ENCODE measurements around the gene BBLN. TPM values are rescaled to one million over a fixed set of nuclear protein-coding genes. Genes with fewer than 3 reads are reported as not detected.

BBLN gene
- total RNA-seq, 1 donor from 2014 or later, result 26.3 TPM

DNA sequence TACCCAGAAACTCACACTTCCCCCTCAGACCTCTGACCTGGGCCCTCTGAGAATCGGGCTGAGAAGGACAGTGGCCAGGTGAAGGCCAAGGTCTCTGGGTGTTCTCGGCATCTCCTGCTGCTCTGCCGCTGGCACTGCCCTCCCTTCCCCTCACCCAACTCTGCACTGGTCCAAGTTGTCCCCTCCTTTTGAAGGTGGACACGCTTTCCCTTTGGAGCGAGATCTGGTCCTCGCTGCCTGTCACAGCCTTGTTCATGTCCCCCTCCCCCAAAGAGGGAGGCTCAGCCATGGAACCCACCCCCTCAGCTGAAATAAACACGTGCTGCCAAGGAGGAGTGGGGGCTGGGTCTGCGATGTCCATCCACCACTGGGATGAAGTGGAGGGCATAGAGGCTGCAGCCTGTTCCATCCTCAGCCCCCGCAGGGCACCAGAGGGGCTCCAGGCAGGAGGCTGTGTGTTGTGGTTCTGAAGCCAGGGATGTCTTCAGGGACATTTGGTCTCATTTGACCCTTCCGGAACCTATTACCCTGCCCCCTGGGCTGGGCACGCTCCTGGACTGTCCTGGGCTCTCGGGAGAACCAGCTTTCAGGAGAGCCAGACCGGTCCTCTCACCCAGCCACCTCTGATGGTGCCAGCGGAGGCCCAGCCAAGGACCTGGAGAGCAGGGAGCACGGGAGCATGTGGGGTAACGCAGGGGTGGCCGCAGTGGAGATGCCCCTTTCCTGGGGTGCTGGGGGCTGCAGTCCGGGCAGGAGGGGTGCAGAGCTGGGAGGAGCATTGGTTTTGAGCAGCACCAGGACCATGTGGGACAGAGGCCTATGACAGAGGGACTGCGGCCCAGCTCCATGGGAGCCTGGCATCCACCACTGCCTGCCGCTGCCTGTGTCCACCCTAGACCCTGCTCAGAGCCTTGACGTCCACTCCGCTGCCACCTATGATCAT lies 15.6 kb upstream of the BBLN start:
- no peak for DNase-seq (ENCODE audit: low read depth in 2 of 2)

DNA sequence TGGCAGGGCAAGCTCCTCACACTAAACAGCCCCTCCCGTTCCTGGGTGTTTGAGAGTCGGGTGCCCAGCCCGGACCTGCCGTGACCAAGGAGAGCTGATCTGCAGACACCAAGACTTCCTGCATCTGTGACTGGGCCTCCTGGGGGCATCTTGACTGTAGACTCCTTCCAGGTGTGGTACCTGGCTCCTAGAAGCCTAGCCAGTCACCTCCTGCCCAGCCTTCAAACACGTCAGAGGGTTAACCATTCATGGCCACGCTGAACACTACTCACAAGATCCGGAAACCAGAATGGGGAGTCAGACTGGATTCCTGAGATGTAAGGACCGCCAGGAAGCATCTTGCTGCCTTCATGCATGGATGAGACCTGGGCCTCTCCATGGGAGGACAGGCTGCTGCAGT lies 14.5 kb upstream of the BBLN start:
- no peak for DNase-seq (ENCODE audit: low read depth in 2 of 2)

DNA sequence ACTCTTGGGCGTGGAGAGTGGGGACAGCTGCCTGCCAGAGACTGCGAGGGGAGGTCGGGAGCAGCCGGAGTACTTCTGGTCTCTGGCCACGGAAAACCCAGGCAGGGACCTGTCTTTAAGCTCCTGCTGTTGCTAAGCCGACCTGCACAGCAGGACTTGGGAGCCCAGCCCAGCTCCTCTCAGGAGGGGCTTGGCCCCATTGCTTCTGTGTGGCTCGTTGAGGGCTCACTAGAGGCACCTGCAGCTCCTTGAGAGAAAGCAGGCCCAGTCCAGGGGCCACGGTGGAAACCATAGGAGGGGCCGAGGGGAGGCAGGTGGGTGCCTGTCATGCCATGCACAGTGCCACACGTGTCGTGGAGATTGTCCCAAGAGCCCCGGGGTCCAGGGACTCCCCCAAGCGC lies 14.1 kb upstream of the BBLN start:
- DNase-seq (ENCODE audit: low read depth in 2 of 2), result no peak

DNA sequence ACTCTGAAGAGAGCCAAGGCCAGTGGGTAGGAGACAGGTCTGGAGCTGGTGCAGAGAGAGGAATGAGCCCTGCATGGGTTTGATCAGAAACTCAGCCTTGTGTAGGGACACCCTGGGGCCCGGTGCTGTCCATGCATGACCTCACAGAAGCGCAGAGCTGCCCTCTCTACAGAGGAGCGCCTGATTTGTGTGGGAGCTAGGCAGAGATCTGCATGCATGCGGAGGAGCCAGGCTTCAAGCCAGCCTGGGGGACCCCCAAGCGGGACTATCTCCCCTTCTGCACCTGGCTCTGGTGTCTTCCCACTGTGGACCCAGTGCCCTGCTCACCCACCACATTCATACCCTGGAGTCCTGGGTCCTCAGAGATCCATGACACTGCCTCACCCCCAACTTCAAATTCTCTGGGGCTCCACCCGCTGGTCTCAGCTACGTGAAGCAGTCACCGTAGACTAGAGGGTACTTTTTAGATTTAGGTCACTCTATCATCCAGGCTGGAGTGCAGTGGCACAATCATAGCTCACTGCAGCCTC lies 13.4 kb upstream of the BBLN start:
- no peak for DNase-seq (ENCODE audit: low read depth in 2 of 2)

DNA sequence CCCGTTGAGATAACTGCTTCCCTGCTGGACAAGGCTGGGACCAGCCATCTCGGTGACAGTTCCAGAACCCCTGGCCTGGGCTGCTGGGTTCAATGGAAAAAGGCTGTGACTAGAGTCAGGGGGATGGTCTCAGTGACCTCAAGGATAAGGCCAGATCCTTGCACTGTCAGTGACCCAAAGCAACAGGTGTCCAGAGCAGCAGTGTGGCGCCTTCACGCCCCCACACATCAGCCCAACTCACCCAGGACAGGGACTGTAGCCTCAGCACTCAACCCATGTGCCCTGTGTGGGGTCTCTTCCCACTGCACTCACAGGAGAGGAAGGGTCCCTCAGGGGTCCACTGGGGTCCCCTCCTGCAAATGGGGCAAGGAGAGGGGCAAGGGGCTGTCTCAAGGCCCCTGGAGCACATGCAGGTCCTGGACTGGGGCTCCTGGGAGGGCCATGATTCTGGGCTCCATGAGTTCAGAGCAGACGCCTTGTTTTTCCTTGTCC lies 11.5 kb upstream of the BBLN start:
- no peak for DNase-seq (ENCODE audit: low read depth in 2 of 2)

DNA sequence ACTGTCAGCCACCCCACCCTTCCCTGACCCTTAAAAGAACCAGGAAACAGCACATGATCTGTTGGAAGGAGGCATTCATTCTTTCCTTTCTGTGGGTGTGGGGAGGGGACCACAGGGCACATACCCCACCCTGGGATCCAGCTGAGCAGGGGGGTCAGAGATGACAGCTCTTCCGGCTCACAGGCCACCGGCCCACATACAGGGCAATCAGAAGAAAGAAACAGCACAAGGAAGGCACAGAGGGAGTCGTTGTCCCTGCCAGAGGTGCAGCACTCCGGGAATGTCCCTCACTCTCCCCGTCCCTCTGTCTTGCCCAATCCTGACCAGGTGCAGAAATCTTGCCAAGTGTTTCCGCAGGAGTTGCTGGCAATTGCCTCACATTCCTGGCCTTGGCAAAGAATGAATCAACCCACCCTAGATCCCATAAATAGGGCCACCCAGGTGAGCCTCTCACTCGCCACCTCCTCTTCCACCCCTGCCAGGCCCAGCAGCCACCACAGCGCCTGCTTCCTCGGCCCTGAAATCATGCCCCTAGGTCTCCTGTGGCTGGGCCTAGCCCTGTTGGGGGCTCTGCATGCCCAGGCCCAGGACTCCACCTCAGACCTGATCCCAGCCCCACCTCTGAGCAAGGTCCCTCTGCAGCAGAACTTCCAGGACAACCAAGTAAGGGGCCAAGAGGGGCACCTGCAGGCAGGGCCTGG lies 10.9 kb upstream of the BBLN start, which contains the start of gene LCN2:
Gene LCN2, plus strand, starts transcription at position 453 of the 701 bp plus-strand sequence. Its CDS starts 73 bp downstream, at position 526.
- DNase-seq (ENCODE audit: low read depth in 2 of 2), result no peak

DNA sequence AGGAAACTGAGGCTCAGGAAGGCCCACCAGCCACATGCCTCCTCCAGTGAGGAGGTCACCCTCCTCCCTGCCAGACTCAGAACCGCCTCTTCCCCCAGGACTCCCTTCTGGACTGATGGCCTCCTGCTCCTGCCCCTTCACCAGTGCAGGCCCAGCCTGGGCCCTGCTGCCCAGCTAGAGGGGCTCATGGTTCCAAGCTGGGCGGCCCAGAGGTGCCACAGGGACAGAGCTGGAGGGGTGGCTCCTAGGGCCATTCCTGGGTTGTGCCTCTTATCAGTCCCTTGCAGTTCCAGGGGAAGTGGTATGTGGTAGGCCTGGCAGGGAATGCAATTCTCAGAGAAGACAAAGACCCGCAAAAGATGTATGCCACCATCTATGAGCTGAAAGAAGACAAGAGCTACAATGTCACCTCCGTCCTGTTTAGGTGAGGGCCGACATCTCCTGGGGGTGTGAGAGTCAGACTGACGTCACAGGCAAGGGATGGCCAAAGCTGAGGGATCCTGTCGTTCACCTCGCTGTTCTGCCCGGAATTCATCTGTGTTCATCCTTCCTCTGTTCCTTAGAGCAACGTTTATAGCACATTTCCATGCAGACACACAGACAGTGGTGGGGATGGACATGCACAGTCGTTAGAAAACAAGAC lies 10.0 kb upstream of the BBLN start:
- DNase-seq (ENCODE audit: low read depth in 2 of 2), result no peak

DNA sequence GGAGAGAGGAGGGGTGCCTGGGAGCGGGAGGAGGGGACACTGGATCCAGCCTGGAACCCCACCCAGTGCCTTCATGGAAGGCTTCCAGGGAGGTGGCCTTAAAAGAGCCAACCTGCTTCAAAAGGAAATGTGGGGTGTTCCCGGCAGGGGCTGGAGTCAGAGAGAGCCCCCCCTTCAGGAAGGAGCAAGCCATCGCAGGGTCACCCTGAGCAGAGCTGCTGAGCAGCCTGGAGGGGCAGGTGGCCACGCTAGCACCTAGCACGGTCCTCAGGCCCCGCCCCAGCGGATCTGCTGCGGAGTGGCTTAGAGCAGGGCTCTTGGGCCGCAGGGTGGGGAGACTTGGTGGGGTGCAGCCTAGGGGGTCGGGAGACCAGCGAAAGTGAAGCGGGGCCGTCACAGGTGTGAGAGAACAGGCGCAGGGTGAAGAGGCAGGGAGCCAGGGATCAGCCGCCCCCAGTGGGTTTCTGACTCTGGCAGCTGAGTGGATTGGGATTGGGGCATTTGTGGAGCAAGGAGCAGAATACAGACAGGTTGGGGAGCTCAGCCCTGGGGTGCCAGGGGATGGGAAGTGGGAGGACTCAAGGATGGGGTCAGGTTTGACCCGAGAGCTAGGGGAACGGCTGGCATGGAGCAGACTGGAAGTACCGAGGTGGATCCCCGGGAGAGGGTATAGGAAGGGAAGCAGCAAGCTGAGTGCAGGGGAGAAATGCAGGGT lies 9.3 kb upstream of the BBLN start:
- DNase-seq (ENCODE audit: low read depth in 2 of 2), result no peak

DNA sequence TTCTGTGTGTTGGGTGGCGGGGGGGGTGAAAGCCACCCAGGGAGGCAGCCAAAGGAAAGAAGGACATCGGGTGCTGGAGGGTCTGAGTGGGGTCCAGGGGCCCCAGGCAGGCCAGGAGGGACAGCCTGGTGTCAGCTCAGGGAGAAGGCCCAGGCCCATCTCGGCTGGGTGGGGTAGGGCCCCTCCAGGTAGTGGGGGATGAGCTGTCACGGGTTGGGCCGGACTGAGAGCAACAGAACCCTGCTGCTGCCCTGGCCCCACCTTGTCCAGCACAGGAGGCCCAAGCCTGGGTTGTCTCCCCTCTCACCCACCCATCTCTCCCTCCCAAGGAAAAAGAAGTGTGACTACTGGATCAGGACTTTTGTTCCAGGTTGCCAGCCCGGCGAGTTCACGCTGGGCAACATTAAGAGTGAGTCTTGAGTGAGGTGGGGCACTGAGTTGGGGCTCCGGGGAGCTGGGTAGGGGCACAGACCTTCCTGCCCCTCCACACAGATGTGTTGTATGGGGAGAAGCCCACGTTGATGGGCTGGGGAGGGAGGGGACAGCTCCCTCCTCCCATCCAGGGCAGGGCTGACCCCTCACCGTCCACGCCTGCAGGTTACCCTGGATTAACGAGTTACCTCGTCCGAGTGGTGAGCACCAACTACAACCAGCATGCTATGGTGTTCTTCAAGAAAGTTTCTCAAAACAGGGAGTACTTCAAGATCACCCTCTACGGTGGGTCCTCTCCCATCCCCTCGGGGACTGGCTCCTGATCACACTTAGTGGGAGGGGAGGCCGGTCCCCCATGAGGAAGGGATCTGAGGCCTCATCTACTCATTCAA lies 8.5 kb upstream of the BBLN start:
- DNase-seq (ENCODE audit: low read depth in 2 of 2), result no peak

DNA sequence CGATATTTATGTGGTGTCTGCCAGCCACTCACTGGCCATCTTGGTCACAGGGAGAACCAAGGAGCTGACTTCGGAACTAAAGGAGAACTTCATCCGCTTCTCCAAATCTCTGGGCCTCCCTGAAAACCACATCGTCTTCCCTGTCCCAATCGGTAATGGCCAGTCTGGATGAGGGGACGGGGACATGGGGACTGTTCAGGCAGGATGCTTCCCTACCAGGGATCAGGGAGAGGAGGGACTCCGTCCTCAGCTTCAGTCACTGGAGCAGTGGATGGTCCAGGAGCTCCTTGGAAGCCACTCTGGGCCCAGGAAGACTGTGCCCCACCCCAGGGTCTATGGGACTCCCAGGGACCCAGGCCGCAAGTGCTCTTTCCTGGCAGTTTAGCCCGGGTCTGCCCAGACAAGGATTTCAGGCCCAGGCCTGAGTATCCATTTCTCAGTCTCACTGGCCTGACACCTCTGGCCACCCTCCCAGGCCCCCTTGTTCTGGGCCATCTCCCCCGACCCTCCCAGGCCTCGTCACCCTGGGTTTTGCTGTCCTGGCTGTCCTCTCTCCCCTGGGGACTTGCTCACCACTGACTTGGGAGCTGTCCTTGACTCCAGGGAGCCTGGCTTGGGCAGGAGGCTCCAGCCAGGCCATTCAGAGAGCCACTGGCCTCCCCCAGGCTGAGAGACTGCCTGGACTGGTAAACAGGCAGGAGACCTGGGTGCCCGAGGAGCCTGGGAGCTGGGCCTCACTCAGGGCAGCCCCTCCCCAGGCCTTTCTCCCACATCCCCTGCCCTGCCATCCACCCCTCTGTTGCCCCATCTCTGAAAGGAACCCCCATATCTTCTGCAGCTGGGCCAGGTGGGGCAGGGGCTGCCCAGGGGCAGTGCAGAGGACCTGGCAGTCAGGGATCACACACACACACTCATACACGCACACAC lies 7.7 kb upstream of the BBLN start:
- DNase-seq (ENCODE audit: low read depth in 2 of 2), result no peak

DNA sequence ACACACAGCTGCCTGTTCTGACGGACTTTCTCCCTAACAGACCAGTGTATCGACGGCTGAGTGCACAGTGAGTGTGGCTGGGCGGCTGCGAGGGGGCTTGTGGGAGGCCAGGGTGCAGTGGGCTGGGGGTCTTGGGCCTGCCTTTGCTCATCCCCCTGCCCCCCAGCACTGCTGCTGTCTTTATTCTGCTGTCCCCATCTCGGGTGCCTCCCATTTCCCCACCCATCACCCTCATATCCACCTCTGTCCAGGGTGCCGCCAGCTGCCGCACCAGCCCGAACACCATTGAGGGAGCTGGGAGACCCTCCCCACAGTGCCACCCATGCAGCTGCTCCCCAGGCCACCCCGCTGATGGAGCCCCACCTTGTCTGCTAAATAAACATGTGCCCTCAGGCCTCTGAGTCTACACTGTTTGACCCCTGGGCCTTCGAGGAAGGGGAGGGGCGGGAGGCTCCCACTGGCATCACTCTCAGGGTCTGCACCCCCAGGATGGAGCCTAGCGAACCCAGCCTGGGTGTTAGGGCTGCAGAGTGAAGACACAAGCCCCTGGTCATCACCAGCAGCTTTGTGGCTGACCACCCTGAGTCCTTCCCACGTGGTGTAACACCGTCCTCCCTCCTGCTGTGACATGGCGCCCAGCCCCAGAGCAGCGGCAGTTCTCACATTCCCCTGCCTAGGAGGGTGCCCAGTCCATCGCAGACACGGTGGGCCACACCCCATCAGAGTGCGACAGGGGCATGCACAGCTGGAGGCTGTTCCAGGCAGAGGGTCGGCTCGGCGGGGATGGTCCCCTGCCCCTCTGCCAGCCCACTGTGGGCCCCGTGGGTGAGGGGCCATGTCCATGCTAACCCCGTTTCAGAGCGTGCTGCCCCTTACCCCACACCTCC lies 6.8 kb upstream of the BBLN start:
- no peak for DNase-seq (ENCODE audit: low read depth in 2 of 2)

DNA sequence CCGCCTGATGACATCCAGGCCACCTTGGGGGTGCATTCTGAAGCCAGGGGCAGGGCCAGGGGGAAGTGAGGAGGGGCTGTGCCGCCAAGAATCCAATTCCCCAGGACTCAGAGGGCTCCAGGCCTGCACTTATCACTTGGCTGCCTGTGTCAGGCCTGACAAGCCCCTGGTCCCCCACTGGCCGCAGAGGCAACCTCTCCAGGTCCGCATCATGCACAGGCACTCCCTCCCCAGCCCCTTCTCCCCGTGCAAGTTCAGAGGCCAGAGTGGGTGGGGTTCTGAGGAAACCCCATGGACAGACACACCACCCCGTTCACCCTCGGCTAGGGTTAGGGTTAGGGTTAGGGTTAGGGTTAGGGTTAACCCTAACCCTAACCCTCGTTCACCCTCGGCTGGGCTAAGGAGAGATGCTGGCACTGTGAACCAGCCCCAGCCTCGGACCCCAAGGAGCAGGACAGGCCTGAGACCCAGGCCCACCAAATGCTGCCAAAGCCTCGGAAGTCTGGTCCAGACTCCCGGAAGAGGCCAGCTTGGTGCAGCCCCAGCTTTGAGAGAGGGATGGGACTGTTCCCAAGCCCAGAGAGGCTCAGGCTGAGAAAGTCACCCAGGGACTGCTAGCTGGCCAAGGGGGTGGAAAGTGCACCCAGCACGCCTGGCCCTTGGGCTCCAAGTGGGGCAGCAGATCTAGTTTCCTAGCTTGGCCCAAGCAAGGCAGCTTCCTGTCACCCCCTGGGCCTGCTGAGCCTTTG lies 5.9 kb upstream of the BBLN start:
- DNase-seq (ENCODE audit: low read depth in 2 of 2), result no peak

DNA sequence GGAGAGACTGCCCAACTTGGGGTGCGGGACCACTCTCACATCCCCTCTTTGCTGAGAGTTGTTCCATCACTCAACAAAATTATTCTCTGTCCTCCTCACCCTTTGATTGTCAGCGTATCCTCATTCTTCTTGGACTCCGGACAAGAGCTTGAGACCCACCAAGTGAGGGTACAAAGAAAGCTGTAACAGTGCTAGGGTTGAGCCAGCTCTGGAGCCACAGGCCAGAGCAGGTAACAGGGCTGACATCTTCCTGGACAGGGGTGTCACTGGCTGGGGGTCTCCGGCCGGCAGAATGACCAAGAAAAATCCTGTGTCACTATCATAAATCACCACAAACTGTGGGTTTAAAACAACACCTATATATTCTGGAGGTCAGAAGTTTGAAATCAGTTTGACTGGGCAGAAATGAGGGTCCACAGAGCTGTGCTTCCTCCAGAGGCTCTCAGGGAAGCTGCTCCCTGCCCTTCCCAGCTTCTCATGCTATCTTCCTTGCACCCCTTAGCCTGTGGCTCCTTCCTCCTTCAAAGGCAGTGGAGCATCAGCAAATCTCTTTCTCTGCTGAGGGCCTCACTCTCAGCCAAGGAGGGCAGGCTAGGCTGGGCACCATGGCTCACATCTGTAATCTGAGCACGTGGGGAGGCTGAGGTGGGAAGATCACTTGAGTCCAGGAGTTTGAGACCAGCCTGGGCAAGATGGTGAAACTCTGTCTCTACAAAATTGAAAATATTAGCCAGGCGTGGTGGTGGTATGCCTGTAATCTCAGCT lies 4.1 kb upstream of the BBLN start:
- no peak for DNase-seq (ENCODE audit: low read depth in 2 of 2)

DNA sequence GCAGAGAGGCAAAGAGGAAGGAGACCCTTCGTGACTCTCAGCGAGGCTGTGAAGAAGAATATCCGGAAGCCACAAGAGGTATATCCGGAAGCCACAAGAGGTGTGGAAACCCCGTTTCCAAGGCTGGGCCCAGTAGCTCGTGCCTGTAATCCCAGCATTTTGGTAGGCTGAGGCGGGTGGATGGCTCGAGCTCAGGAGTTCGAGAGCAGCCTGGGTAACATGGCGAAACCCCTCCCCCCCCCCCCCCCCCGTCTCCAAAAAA lies 612 bp upstream of the BBLN start:
- no peak for DNase-seq (ENCODE audit: low read depth in 2 of 2)

DNA sequence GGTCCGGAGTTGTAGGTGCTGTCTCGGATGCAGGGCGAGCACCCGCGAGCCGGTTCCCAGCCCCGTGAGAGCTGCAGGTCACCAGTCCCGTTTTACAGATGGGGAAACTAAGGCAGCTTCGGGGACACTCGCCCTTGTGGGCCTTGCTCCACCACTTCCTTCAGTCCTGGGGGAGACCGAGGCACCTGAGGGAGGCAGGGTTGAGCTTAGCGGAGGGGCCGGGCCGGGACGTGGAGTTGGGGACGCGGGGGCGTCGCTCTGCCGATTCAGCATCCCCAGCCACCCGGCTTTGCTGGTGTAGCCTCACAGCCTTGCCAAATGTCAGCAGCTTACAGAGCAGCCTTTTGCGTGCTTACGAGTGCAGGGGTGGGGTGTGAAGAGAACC lies 530 bp downstream of the BBLN start:
- peak in 1 of 2 donors; percentile 17 for DNase-seq (ENCODE audit: low read depth in 2 of 2)

DNA sequence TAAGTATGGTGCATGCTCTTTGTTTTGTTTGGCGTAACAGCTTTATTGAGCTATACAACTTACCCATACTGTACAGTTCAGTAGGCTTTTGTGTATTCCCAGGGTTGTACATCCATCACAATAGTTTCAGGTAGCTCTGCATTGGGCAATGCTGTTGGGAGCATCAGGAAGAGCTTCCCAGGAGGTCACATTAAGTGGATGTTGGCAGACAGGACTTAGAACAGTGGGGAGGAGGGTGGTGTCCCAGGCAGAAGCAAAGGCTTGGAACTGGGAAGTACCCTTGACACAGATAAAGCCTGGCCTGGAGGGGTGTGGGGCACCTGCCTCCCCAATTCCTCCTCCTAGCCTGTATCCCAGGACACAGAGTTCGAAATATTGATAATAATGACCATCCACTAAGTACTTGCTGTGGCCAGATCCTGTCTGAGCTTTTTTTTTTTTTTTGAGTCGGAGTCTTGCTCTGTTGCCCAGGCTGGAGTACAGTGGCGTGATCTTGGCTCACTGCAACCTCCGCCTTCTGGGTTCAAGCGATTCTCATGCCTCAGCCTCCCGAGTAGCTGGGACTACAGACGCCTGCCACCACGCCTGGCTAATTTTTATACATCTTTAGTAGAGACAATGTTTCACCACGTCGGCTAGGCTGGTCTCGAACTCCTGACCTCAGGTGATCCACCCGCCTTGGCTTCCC lies 1.3 kb downstream of the BBLN start:
- no peak for DNase-seq (ENCODE audit: low read depth in 2 of 2)

All from dermis microvascular lymphatic vessel endothelial cell (primary cell).